Esophagus squamous epithelium (tissue), 5 donors: ENCODE results near the gene OR52N1. TPM values are rescaled to one million over a fixed set of nuclear protein-coding genes. Genes with fewer than 3 reads are reported as not detected.

Experiments used
- DNase-seq: peaks from one replicate; lab custom pipeline; 2025; lab: John Stamatoyannopoulos, UW
- H3K27ac ChIP-seq, 4 donors: fragments of 200-600 bp; sonication (generic); one replicate each; pipeline ENCODE4 v1.5.1; 2016 to 2019; ENCODE audit warnings: mild to moderate bottlenecking in 1 of 4
- H3K27me3 ChIP-seq, 4 donors: fragments of 200-600 bp; sonication (generic); 1 replicate in 3 of 4; 2 replicates in 1 of 4; pipeline versions ENCODE4 v1.5.1 to v1.6.0; 2017 to 2021; ENCODE audit warnings: antibody characterized with exemption in 1 of 4
- H3K36me3 ChIP-seq, 3 donors: fragments of 200-600 bp; sonication (generic); one replicate each; pipeline ENCODE4 v1.5.1; 2016 to 2019
- H3K4me1 ChIP-seq, 3 donors: fragments of 200-600 bp; sonication (generic); one replicate each; pipeline ENCODE4 v1.5.1; 2017 to 2019
- H3K4me3 ChIP-seq, 4 donors: fragments of 200-600 bp; sonication (generic); 1 replicate in 3 of 4; 2 replicates in 1 of 4; pipeline ENCODE4 v1.5.1; 2016 to 2019; ENCODE audit warnings: mild to moderate bottlenecking in 2 of 4, moderate library complexity in 1 of 4
- H3K9me3 ChIP-seq, 3 donors: fragments of 200-600 bp; sonication (generic); one replicate each; pipeline ENCODE4 v1.5.1; 2016 to 2019
- CTCF ChIP-seq, 6 experiments: fragments of 450-650 bp in 4 of 6; fragments of 200-600 bp in 2 of 6; sonication (generic) in 2 of 6; IDR thresholded peaks; one replicate each; pipeline ENCODE4 v1.5.1; 2016 to 2019; ENCODE audit warnings: antibody characterized with exemption in 6 of 6, mild to moderate bottlenecking in 4 of 6, moderate library complexity in 4 of 6
- POLR2A ChIP-seq, 4 donors: fragments of 450-650 bp; IDR thresholded peaks; one replicate each; pipeline ENCODE4 v1.6.1; 2017; ENCODE audit warnings: antibody characterized with exemption in 4 of 4, mild to moderate bottlenecking in 4 of 4, moderate library complexity in 3 of 4
- WGBS, 2 donors: methylation state at CpG; one replicate each; pipeline ENCODE4 v1.1.5; 2018; 5-methylcytosine and 5-hydroxymethylcytosine counted together
- intact Hi-C: fragments of 100-400 bp; cut with DNase I; formaldehyde crosslinking; loops from one replicate; pipeline ENCODE4 v1.15.0; 2022
- total RNA-seq, 4 donors: library from RNA; depleted of rRNA; stranded (reverse); fragments of >200 nt; gene quantifications; one replicate each; pipeline ENCODE4 v1.1.0, GENCODE V29; 2016
- donor health status: DM: yes; HTN: yes; CAD: no.

OR52N1 gene
- total RNA-seq, 4 donors from 2014 or later = not detected

- 48 to 56% methylated on average over 4 of the region's 4 CpGs for WGBS, 2 donors
- H3K4me3 ChIP-seq = no peak overlapping the region
- H3K36me3 ChIP-seq = no peaks in the 10 kb centered on the region
- no peaks in the 10 kb centered on the region for H3K27me3 ChIP-seq
- no peak for TF ChIP-seq CTCF (IDR thresholded peaks at IDR 0.05)
- TF ChIP-seq POLR2A (IDR thresholded peaks at IDR 0.05) = no peak
- no peaks in the 10 kb centered on the region for H3K4me1 ChIP-seq
- intact Hi-C loops = no loop called here
- DNase-seq = no peak
- no peak overlapping the region for H3K27ac ChIP-seq
- no peaks in the 10 kb centered on the region for H3K9me3 ChIP-seq
Measured at GRCh38 chr11:5815534-5815933, 24.5 kb upstream of the OR52N1 start.

GRCh38 chr11:5809905-5810795 is 19.1 kb upstream of the OR52N1 start:
- TF ChIP-seq CTCF (IDR thresholded peaks at IDR 0.05) (no peak), POLR2A (IDR thresholded peaks at IDR 0.05) (no peak)
- 68 to 73% methylated on average over 5 to 6 of the region's 6 CpGs for WGBS, 2 donors
- Histone ChIP-seq H3K27ac (no peak overlapping the region), H3K36me3 (no peaks in the 10 kb centered on the region), H3K4me1 (peaks cover 0 to 13% (median 0%) of the 10 kb centered on the region in 3 donors), H3K4me3 (no peak overlapping the region), H3K27me3 (peaks cover 0 to 8% (median 0%) of the 10 kb centered on the region in 4 donors), H3K9me3 (no peaks in the 10 kb centered on the region)
- intact Hi-C loops = loop anchor here (10.0 kb wide), 1 partner anchor 335 kb away; no protein-coding TSS in a partner anchor
- no peak for DNase-seq

GRCh38 chr11:5809122-5809519 is 18.1 kb upstream of the OR52N1 start:
- Histone ChIP-seq H3K4me1 (peaks cover 0 to 13% (median 0%) of the 10 kb centered on the region in 3 donors), H3K27ac (no peak overlapping the region), H3K36me3 (no peaks in the 10 kb centered on the region), H3K9me3 (no peaks in the 10 kb centered on the region), H3K4me3 (peak overlapping the region; percentile 22 to 60 (median 45)), H3K27me3 (peaks cover 0 to 8% (median 0%) of the 10 kb centered on the region in 4 donors)
- no peak for TF ChIP-seq CTCF (IDR thresholded peaks at IDR 0.05)
- TF ChIP-seq POLR2A (IDR thresholded peaks at IDR 0.05) = no peak
- whole genome bisulfite sequencing, 2 donors = 50 to 55% methylated on average over 4 to 5 of the region's 5 CpGs
- intact Hi-C loops = loop anchor here (10.0 kb wide), 1 partner anchor 334 kb away; no protein-coding TSS in a partner anchor
- DNase-seq = no peak

GRCh38 chr11:5808500-5809121 is 17.5 kb upstream of the OR52N1 start, which contains the start of gene OR52N2:
TSS of gene OR52N2 (plus strand) at chr11:5808924. CDS start at chr11:5820336, 11,412 bp downstream.
- H3K4me3 ChIP-seq = peak within 1 kb of the TSS; percentile 22 to 60 (median 45)
- peaks cover 0 to 13% (median 0%) of the 10 kb centered on the region in 3 donors for H3K4me1 ChIP-seq
- peak; percentile 7 for DNase-seq
- intact Hi-C loops = loop anchor here (10.0 kb wide), 1 partner anchor 334 kb away; no protein-coding TSS in a partner anchor
- no peaks in the 10 kb centered on the region for H3K36me3 ChIP-seq
- 8 to 10% methylated on average over 13 to 22 of the region's 24 CpGs for WGBS, 2 donors
- TF ChIP-seq POLR2A (IDR thresholded peaks at IDR 0.05) (no peak), CTCF (IDR thresholded peaks at IDR 0.05) (peak; percentile 65 to 79 (median 76))
- no peaks in the 10 kb centered on the region for H3K9me3 ChIP-seq
- H3K27me3 ChIP-seq = peaks cover 0 to 8% (median 0%) of the 10 kb centered on the region in 4 donors
- H3K27ac ChIP-seq = no peak within 1 kb of the TSS
